ENCODE measurements around the gene OR2A12.

Gene OR2A12

DNA sequence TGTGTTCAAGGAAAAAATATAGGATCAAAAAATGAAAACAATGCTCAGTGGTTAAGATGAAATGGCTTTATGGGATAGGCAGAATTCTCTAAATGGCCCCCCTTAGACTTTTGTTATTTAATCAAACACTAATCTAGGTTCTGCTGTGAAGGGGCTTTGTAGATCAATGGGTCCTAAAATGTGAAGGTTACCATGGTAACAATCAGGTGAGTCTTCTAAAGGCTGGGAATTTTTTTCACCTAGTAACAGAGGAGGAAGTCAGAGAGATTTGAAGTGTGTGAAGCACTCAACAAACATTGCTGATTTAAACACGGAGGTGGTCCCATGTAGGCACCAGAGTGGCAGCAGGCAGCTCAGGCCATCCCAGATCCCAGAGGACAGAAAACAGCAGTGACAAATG, 48.0 kb downstream of the OR2A12 start:
- TF ChIP-seq, protein P1, sequence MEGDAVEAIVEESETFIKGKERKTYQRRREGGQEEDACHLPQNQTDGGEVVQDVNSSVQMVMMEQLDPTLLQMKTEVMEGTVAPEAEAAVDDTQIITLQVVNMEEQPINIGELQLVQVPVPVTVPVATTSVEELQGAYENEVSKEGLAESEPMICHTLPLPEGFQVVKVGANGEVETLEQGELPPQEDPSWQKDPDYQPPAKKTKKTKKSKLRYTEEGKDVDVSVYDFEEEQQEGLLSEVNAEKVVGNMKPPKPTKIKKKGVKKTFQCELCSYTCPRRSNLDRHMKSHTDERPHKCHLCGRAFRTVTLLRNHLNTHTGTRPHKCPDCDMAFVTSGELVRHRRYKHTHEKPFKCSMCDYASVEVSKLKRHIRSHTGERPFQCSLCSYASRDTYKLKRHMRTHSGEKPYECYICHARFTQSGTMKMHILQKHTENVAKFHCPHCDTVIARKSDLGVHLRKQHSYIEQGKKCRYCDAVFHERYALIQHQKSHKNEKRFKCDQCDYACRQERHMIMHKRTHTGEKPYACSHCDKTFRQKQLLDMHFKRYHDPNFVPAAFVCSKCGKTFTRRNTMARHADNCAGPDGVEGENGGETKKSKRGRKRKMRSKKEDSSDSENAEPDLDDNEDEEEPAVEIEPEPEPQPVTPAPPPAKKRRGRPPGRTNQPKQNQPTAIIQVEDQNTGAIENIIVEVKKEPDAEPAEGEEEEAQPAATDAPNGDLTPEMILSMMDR (IDR thresholded peaks at IDR 0.05; ENCODE audit: insufficient read depth, missing control alignments) = no peak
- DNase-seq (ENCODE audit: insufficient read length, low spot score) = no peak
- FAIRE-seq = no peak

DNA sequence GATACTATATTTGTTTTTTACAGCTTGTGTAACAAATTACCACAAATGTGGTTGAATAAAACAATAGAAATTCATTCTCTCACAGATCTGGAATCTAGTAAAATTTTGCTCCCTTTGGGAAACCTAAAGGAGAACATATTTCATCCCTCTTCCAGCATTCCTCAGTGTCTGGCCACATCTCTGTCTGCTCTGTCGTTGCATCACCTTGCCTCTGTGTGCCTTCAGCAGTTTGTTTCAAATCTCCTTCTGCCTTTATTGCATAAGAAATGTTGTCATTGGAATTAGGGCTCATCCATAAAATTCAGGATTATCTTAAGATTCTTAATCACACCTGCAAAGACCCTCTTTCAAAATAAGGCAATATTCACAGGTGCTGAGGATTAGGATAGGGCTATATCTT, 51.4 kb downstream of the OR2A12 start:
- TF ChIP-seq, protein P1 (IDR thresholded peaks at IDR 0.05; ENCODE audit: insufficient read depth, missing control alignments) = no peak
- no peak for FAIRE-seq

DNA sequence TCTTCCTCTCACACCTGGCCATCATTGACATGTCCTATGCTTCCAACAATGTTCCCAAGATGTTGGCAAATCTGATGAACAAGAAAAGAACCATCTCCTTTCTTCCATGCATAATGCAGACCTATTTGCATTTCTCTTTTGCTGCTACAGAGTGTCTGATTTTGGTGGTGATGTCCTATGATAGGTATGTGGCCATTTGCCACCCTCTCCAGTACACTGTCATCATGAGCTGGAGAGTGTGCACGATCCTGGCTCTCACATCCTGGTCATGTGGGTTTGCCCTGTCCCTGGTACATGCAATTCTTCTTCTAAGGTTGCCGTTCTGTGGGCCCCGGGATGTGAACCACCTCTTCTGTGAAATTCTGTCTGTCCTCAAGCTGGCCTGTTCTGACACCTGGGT, 56.1 kb downstream of the OR2A12 start:
- no peak for FAIRE-seq
- TF ChIP-seq, protein P1 (IDR thresholded peaks at IDR 0.05; ENCODE audit: insufficient read depth, missing control alignments) = no peak
- DNase-seq (ENCODE audit: insufficient read length, low spot score) = no peak

More for the DNA sequence above, 51.4 kb downstream of the OR2A12 start:
- DNase-seq (ENCODE audit: insufficient read length, low spot score) = no peak

DNA sequence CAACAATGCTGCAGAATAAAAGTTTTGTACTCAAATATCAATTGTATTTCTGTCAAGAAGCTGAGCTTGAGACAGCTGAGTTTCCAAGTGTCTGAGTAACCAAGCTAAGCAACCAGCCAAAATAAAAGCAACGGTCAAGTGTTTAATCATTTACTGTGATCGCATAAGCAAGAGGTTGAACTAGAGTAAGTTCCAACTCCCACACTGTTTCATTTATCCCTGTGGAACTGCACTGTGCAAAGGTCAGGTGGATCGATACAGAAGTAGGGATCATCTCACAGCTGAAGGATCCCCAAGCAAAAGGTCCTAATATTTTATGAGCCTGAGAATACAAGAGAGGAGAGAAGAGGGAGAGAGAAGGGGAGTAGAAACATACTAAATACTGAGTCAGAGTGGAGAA, 58.3 kb downstream of the OR2A12 start:
- DNase-seq (ENCODE audit: insufficient read length, low spot score) (no peak), FAIRE-seq (no peak)
- TF ChIP-seq, protein P1 (IDR thresholded peaks at IDR 0.05; ENCODE audit: insufficient read depth, missing control alignments) = no peak

DNA sequence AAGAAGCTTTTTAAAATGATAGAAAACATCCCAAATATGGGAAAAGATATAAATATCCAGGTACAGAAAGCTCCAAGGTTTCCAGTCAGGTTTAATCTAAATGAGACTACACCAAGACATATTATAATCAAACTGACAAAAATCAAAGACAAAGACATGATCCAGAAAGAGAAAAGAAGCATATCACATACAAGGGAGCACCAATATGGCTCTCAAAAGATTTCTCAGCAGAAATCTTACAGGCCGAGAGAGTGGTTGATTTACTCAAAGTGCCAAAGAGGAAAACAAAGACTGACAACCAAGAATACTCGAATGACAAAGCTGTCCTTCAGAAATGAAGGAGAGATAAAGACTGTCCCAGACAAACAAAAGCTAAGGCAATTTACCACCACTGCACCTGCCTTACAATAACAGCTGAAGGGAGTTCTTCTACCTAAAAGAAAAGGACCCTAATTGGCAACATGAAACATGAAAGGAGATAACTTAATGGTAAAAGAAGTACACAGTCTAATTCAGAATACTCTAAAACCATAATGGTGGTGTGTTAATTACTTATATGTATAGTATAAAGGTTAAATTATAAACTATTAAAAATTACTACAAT, 62.2 kb downstream of the OR2A12 start:
- TF ChIP-seq, protein P1 (IDR thresholded peaks at IDR 0.05; ENCODE audit: insufficient read depth, missing control alignments) = no peak
- DNase-seq (ENCODE audit: insufficient read length, low spot score) = no peak
- no peak for FAIRE-seq
